ENCODE measurements around the gene CISH. TPM values are rescaled to one million over a fixed set of nuclear protein-coding genes. Genes with fewer than 3 reads are reported as not detected.

Gene CISH
- total RNA-seq, 1 donor: 1.1 TPM

DNA sequence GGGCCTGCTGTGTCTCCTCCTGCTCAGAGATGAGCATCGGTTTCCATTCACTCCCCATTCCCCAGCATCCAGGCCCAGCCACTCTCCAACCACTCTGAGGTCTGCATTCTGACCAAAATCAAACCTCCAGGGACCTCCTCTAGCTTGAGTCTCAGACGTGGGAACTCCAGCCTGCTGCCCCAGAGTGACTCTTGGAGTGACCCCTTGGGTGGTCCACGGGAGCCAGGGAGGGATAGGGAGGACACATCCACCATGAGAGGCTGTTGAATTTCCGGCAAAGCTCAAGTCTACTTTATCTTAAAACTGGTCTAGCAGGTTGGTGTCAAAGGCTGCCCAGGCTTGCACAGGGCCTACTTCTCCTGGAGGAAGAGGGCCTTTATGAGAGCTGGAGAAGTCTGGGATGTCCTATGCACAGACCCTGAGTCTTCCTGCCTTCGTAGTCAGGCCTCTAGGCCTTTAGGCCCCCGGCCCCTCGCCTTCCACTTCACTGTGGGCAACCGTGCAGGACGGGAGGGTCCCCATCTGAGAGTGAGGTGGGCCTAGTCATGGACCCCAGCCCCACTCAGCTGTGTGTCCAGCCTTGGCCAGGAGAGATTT lies 8.9 kb downstream of the CISH start:
- Histone ChIP-seq H3K79me2 (ENCODE audit: insufficient read depth, low read length) (no peaks in the 10 kb centered on the region), H3K4me3 (ENCODE audit: insufficient read depth, low read length) (no peak overlapping the region), H3K27me3 (ENCODE audit: insufficient read depth, low read length) (no peaks in the 10 kb centered on the region), H3K36me3 (ENCODE audit: insufficient read depth, low read length) (peaks cover 9% of the 10 kb centered on the region), H3K9me3 (ENCODE audit: low read depth, low read length) (no peaks in the 10 kb centered on the region), H3K27ac (ENCODE audit: low read depth, low read length) (peak overlapping the region; percentile 99), H3K4me2 (ENCODE audit: insufficient read depth, low read length) (peak overlapping the region; percentile 46), H2AFZ (ENCODE audit: low read length) (peak overlapping the region; percentile 87), H4K20me1 (ENCODE audit: insufficient read depth, low read length) (no peaks in the 10 kb centered on the region), H3K4me1 (ENCODE audit: insufficient read depth, low read length) (peaks cover 29% of the 10 kb centered on the region)
- DNase-seq (ENCODE audit: insufficient read length, low spot score, missing footprints): peak; percentile 36
- no peak for TF ChIP-seq CTCF (IDR thresholded peaks at IDR 0.05; ENCODE audit: extremely low read depth, low read depth, low read length)

DNA sequence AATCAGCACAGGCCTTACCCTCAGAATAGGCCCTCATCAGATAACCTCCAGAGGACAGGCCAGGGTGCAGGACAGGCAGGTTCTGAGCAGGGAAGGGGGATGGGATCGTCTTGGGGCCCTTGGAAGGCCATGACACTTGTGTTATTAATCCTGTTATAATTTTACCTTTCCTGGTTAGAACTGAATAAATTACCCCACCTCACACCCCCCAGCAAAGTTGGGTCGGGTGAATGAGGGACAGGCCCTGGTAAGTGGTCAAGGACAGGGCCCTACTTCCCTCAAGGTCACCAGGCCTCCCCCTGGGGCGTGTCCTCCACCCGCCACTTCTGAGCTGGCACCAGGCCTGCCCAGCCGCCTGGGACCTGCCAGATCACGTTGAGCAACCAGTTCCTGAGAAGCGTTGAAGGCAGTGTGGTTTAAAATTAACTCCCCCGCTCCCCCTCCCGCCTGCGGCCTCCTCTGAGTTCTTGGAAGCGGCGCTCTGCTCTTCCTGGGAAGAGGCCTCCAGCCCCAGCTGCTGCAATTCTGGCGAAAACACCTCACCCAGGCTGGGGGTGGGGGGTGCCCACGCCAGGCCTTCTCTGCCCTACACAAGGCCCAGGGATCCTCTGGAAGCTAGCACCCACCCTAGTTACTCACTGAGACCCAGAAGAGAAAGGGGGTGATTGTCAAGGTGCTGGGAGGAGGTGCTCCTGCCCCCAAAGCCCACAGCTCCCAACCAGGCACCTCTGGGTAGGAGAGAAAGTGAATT lies 10.6 kb downstream of the CISH start:
- no peak for TF ChIP-seq CTCF (IDR thresholded peaks at IDR 0.05; ENCODE audit: extremely low read depth, low read depth, low read length)
- Histone ChIP-seq H3K4me3 (ENCODE audit: insufficient read depth, low read length) (peak overlapping the region; percentile 31), H3K27ac (ENCODE audit: low read depth, low read length) (peak overlapping the region; percentile 99)

GRCh38 chr3:50600141-50600753 lies 11.3 kb downstream of the CISH start:
- no peaks in the 10 kb centered on the region for H3K27me3 ChIP-seq (ENCODE audit: insufficient read depth, low read length)
- no peaks in the 10 kb centered on the region for H3K79me2 ChIP-seq (ENCODE audit: insufficient read depth, low read length)
- peak; percentile 59 for DNase-seq (ENCODE audit: insufficient read length, low spot score, missing footprints)
- no peak overlapping the region for H3K4me3 ChIP-seq (ENCODE audit: insufficient read depth, low read length)
- H3K36me3 ChIP-seq (ENCODE audit: insufficient read depth, low read length): no peaks in the 10 kb centered on the region
- H2AFZ ChIP-seq (ENCODE audit: low read length): no peak overlapping the region
- H4K20me1 ChIP-seq (ENCODE audit: insufficient read depth, low read length): no peaks in the 10 kb centered on the region
- no peaks in the 10 kb centered on the region for H3K9me3 ChIP-seq (ENCODE audit: low read depth, low read length)
- no peak for TF ChIP-seq CTCF (IDR thresholded peaks at IDR 0.05; ENCODE audit: extremely low read depth, low read depth, low read length)
- peak overlapping the region; percentile 99 for H3K27ac ChIP-seq (ENCODE audit: low read depth, low read length)
- H3K4me1 ChIP-seq (ENCODE audit: insufficient read depth, low read length): peaks cover 29% of the 10 kb centered on the region
- H3K4me2 ChIP-seq (ENCODE audit: insufficient read depth, low read length): no peak overlapping the region

More for the DNA sequence above, 10.6 kb downstream of the CISH start:
- Histone ChIP-seq H3K4me1 (ENCODE audit: insufficient read depth, low read length) (peaks cover 29% of the 10 kb centered on the region), H3K79me2 (ENCODE audit: insufficient read depth, low read length) (no peaks in the 10 kb centered on the region), H4K20me1 (ENCODE audit: insufficient read depth, low read length) (no peaks in the 10 kb centered on the region), H3K4me2 (ENCODE audit: insufficient read depth, low read length) (peak overlapping the region; percentile 78), H3K9me3 (ENCODE audit: low read depth, low read length) (no peaks in the 10 kb centered on the region), H3K36me3 (ENCODE audit: insufficient read depth, low read length) (no peaks in the 10 kb centered on the region), H2AFZ (ENCODE audit: low read length) (no peak overlapping the region), H3K27me3 (ENCODE audit: insufficient read depth, low read length) (no peaks in the 10 kb centered on the region)
- DNase-seq (ENCODE audit: insufficient read length, low spot score, missing footprints): peak; percentile 97

- Histone ChIP-seq H2AFZ (ENCODE audit: low read length) (no peak overlapping the region), H3K4me3 (ENCODE audit: insufficient read depth, low read length) (no peak overlapping the region), H3K4me1 (ENCODE audit: insufficient read depth, low read length) (peaks cover 29% of the 10 kb centered on the region), H3K9me3 (ENCODE audit: low read depth, low read length) (no peaks in the 10 kb centered on the region), H4K20me1 (ENCODE audit: insufficient read depth, low read length) (no peaks in the 10 kb centered on the region), H3K27me3 (ENCODE audit: insufficient read depth, low read length) (no peaks in the 10 kb centered on the region), H3K27ac (ENCODE audit: low read depth, low read length) (no peak overlapping the region), H3K79me2 (ENCODE audit: insufficient read depth, low read length) (no peaks in the 10 kb centered on the region), H3K36me3 (ENCODE audit: insufficient read depth, low read length) (no peaks in the 10 kb centered on the region), H3K4me2 (ENCODE audit: insufficient read depth, low read length) (no peak overlapping the region)
- peak; percentile 23 for DNase-seq (ENCODE audit: insufficient read length, low spot score, missing footprints)
- no peak for TF ChIP-seq CTCF (IDR thresholded peaks at IDR 0.05; ENCODE audit: extremely low read depth, low read depth, low read length)
Observed at GRCh38 chr3:50599716-50600118, 11.9 kb downstream of the CISH start.

Data from osteoblast (primary cell).